Stimulated activated CD4-positive, alpha-beta T cell treated with anti-CD3 and anti-CD28 coated beads, Interleukin-2, amount 100 ng/mL, for 24 hours (primary cell): ENCODE measurements around the gene DUSP7.

ENCODE experiments used
- DNase-seq, 2 donors: peaks; one replicate each; pipeline ENCODE4 v3.0.0-alpha.2; 2020

DUSP7 gene

GRCh38 chr3:52065264-52065756 is 8.9 kb upstream of the DUSP7 start:
- no peak for DNase-seq

GRCh38 chr3:52064561-52064960 is 8.2 kb upstream of the DUSP7 start:
- no peak for DNase-seq

DNA sequence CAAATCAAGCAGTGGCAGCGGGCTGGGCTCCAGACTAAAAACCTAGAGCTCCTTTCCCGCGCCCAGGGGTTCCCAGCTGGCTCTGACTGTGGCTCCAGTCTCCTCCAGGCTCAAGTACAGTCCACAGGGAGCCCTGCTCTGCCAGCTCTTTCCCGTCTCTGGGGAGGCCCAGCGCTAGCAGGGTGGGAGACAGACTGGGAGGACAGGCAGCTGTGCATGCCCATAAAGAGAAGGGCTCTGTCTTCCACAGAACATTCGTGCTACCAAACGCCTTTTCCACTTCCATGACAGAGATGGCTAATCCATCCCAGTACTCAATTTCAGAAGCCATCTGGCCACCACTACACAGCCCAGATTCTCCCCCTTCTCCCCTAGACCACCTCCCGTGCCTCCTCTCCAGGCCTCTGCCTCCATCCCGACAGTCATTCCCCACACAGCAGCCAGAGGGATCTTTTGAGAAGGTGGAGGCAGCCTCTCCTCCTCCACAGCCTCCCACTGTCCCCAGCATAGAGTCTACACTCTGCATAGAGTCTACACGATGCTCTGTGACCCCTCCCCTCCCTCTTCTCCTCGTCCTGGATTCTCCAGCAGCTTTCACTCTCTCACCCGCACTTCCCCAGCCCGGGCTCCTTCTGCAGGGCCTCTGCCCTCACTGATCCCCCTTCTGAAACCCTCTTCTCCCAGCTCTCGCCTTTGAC is 6.8 kb upstream of the DUSP7 start:
- DNase-seq, result no peak

- no peak for DNase-seq
Observed at GRCh38 chr3:52062505-52062904, 6.1 kb upstream of the DUSP7 start.

DNA sequence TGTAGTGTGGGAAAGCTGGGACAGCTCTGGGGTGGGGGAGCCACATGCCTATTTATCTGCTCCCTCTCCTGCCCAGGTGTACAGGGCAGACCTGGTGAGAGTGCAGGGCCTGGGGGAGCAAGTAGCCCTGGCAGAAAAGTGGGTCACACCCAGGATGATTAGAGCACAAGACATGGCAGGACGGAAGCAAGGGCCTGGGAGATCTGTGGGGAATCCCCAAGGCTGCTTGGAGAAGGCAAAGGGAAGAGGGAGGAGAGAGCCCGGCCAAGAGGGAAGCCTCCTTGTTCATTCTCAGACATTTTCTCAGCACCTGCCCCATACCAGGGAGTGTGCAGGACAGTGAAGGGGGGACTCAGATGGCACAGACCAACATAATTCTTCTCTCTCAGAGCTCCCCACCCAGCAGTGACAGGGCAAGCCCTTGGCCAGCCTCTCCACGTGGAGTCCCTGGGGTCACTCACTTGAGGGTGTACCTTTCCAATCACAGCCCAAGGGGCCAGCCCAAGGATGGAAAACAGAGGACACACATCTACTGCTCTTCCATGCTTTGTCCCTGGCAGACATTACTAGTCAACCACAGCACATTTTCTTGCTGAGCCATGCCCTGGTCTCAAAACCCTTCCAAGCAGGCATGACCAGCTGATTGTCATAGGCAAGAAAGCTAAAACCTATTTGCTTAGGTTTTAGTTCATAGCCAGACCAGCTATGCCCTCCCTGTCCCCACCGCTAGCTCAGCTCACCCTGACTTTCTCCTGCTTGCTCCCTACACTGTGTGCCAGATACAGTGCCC is 4.9 kb upstream of the DUSP7 start:
- no peak for DNase-seq

DNA sequence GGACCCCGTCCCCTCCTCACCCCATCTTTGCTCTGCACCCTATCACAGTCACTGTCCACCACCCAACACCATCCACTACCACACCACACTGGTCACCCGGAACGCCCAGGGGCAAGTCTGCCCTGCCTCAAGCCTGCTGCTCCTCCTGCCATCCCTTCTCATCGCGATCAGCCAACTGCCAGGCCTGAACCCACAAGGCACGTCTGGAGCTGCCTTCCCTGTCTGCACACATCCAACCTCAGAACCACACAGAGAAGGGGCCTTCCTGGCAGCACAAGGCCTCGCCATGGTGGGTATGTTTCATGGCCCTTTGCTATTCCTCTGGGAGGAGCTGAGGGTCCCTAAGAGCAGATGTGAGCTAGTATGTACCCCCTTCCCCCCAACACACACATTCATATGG is 3.4 kb upstream of the DUSP7 start:
- no peak for DNase-seq

GRCh38 chr3:52057812-52058495 is 1.6 kb upstream of the DUSP7 start:
- DNase-seq, result no peak

DNA sequence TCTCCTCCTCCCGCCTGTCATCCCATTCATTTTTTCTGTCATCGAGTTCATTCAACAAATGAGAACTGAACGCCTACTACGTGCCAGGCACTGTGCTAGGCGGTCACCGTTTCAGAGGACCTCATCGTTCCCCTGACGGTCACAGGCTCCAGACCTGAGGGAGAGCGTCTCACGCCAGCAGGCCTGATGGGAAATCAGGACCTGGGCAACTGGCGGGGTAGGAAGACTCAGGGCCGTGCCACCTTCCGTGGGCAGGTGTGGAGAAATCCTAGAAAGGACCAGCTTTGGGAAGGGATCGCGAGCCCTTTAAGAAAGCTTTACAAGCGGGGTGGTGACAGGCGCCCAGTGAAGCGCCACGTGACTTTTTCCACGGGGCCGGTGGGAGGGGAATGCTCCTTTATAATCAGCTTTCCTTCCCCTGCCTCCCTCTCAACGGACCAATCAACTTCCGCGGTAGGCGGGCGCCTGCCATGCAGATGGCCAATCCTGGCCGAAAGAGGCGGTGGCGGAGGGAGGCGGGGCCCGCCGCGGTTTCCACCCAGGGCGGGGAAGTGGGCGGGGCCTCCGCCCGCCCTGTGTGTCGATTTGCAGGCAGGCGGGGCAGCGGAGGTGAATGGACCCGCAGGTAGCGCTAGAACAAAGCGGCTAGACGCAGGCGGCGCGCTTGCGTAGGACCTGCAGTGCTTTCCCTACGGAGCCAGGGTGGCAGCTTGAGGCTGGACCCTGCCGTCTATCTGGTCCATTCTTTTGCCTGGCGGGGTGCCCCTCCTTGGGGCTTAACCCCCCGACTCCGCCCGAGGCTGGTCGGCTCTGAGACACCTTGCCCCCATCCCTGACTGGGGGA is 819 bp upstream of the DUSP7 start:
- DNase-seq, result peak; percentile 99

DNA sequence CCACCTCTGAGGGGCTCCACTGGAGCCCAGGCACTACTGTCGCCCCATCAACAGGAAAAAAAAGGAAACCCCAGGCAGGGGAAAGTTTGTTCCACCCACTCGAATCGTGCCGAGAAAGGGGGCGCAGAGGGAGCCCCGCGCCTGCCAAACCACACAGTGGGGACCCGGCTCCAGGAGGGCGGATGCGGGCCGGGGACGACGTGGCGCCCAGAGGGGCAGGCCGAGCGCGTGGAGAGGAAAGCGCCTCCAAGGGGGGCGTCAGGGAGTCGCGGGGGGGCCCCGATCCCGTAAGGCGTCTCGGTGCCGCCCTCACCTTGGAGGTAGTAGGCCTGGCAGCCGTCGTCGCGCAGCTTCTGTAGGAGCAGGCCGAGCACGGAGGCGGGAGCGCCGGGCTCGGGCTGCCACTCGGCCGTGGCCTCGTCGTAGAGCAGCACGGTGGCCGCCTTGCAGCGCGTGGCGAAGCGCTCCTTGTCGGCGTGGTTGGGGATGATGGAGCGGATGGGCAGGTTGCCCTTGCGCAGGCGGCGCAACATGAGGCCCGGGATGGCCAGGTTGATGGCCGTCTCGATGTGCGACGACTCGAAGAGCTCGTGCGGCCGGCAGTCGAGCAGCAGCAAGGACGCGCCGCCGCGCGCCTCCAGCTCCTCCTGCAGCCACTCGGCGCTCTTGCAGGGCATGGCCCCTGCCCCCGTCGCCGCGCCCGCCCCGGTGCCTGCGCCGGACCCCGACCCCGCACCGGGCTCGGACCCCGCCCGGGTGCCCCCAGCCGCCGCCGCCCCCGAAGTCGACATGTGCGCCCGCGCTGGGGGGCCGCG is 627 bp downstream of the DUSP7 start:
- DNase-seq, result peak; percentile 51 to 53

- DNase-seq, result peak in 1 of 2 donors; percentile 20
Observed at GRCh38 chr3:52054661-52055511, 1.5 kb downstream of the DUSP7 start.

DNA sequence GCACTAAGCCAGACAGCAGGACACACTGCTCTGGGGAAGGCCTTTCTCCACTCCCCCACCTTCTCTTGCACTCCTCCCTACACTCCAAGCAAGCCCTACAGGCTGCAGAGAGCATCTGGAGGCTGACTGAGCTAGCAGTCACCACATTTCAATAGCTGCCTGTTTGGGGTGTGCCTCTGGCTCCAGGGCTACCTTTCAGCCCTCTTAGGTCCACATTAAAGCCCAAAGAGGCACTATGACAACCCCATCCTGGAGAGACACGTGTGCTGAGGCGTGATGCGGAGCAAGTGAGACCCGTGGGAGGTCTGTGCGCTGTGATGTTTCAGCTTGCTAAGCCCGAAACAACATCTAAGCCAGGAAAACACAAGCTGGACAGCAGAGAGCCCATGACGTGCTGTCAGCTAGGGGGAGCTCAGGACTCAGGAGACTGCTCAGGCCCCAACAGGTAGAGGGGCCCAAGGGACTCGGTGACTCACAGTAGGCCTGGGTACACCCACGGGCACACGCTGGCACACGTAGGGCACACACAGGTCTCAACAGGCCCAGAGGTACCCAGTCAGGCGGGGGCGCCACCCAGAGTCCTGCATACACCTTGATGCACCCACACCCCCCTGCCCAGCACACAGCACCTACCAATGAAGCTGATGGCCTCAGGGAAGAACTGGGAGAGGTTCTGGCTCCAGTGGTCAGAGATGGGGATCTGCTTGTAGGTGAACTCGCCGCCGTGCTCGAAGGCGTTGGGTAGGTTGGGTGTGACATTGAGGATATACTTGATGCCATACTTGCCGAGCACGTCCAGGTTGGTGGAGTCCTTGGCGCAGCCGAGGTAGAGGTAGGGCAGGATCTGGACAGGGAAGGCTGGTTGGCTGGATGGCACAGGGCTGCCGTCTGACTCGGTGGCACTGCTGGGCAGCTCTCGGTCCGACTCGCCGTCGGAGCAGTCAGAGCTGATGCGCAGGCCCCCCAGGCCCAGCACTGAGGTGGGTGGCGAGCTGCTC is 2.8 kb downstream of the DUSP7 start:
- DNase-seq, result peak; percentile 49 to 50

DNA sequence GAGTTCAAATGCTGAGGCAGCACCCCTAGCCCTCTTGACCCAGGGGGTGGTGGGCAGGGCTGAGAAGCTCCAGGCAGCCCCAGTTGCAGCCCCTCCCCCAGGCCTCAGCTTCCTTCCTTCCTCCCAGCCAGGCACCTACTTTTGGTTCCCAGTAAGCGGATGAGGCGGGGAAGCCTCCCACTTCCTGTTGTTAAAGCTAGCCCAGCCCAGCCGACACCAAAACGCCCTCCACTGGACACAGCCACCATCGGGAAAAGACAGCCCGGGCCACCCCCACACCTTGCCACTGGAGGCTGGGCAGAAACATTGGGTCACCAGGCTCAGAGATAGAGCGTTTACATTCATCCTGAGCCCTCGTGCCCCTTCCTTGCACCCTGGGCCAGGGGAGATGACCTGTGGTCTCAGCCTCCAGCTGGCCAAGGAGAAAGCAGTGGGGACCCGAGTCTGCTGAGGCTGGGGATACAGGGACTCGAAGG is 3.5 kb downstream of the DUSP7 start:
- DNase-seq, result peak; percentile 53 to 58

- DNase-seq, result no peak
Observed at GRCh38 chr3:52051444-52051843, 4.9 kb downstream of the DUSP7 start.

DNA sequence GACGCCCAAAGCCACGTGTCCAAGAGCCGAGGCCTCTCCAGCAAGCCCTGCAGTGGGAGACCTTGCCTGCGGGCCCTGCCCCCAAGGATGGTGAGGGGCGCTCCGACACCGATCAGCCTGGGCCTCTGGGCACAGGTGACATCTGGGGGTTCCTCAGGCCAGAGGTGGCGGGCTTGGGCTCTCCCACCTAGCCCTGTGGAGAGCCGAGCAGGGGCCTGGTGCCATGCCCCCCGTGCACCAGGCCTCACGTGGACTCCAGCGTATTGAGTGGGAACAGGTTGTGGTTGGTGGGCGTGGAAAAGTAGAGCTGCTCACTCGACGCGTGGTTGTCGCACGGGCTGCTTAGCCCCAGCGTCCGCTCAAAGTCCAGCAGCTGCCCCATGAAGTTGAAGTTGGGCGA is 5.8 kb downstream of the DUSP7 start:
- no peak for DNase-seq

DNA sequence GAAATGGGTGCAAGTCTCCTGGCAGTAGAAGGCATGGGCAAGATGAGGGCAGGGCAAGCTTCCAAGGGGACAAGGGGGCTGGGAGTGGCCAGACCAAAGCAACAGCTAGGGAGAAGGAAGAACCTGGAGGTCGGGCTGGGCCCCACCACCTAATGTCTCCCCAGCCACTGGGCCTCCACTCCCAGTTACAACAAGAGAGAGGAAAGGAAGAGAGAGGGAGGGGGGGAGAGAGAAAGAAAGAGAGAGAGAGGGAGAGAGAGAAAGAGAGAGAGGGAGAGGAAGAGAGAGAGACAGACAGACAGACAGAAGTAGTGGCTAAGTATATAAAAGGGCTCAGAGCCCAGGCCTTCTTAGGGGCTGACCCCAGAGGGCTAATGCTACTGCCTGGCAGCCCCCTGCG is 6.9 kb downstream of the DUSP7 start:
- DNase-seq, result no peak

- no peak for DNase-seq
Observed at GRCh38 chr3:52047295-52047960, 8.9 kb downstream of the DUSP7 start.

DNA sequence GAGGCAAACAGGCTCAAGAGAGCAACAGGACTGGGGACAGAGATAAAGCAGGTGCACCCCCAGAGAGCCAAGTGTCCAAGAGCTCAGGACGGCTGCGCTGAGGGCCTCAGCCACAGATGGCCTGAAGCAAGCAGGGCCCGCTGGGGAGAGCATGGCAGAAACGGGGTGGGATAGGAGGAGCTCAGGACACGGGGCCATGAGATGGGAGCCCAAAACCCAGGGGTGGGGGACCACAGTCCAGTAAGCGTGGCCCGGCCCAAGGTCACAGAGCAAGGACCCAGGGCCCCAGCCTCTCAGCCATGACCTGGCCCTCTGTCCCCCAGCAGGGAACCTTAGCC is 9.5 kb downstream of the DUSP7 start:
- DNase-seq, result no peak

GRCh38 chr3:52046186-52046901 is 10.0 kb downstream of the DUSP7 start:
- no peak for DNase-seq
